SK-N-SH (cell line): ENCODE data around the gene EGF. TPM values are rescaled to one million over a fixed set of nuclear protein-coding genes. Genes with fewer than 3 reads are reported as not detected.
"Not testable (repeated sequence)": the region's sequence is repeated elsewhere in the genome, so short reads cannot be mapped to it uniquely, and the experiment has no call there.

Source experiments
- CTCF ChIA-PET: fragments of 300-600, 350-600 bp; formaldehyde crosslinking; extraction: SDS; loops from one replicate; lab custom pipeline; 2021; lab: Yijun Ruan, JAX
- POLR2A ChIA-PET: fragments of 350-600 bp; sonication (Branson Sonifier 250); formaldehyde crosslinking; extraction: SDS; loops from one replicate; lab custom pipeline; 2020; ENCODE audit warnings: antibody characterized with exemption, inconsistent platforms; lab: Yijun Ruan, JAX
- DNase-seq: peaks from one replicate; pipeline ENCODE4 v3.0.0; 2012
- H2AFZ ChIP-seq: fragments of 200-600 bp; sonication (generic); 2 replicates; pipeline ENCODE4 v1.8.1; 2016; ENCODE audit warnings: antibody characterized with exemption, mild to moderate bottlenecking, low read depth
- H3F3A ChIP-seq: fragments of 200-600 bp; sonication (generic); replicated peaks from 2 replicates; pipeline ENCODE3; 2016; ENCODE audit warnings: antibody characterized with exemption, mild to moderate bottlenecking; ENCODE audit not compliant: insufficient read depth
- H3K27ac ChIP-seq, 2 experiments: fragments of 200-500 bp in 1 of 2; fragments of 200-600 bp in 1 of 2; sonication (Bioruptor generic) in 1 of 2; sonication (generic), shearing (Covaris generic) in 1 of 2; 2 replicates each; pipeline versions ENCODE4 v1.5.1 to v1.6.1; 2014 to 2016; ENCODE audit warnings: low read depth in 2 of 2, inconsistent platforms in 1 of 2, low read length in 1 of 2, mild to moderate bottlenecking in 1 of 2, mixed read lengths in 1 of 2
- H3K27me3 ChIP-seq: fragments of 200-600 bp; sonication (generic), shearing (Covaris generic); 2 replicates; pipeline ENCODE4 v1.6.1; 2016; ENCODE audit warnings: mixed run types; ENCODE audit not compliant: insufficient read depth
- H3K36me3 ChIP-seq, 2 experiments: fragments of 200-500 bp in 1 of 2; fragments of 200-600 bp in 1 of 2; sonication (Bioruptor generic) in 1 of 2; sonication (generic) in 1 of 2; replicated peaks in 1 of 2; 2 replicates each; pipeline versions ENCODE3 to v1.5.1; 2014 to 2016; ENCODE audit warnings: low read length in 1 of 2, mild to moderate bottlenecking in 1 of 2; ENCODE audit not compliant: insufficient read depth in 2 of 2, control insufficient read depth in 1 of 2
- H3K4me1 ChIP-seq, 2 experiments: fragments of 200-500 bp in 1 of 2; fragments of 200-600 bp in 1 of 2; sonication (Bioruptor generic) in 1 of 2; sonication (generic), shearing (Covaris generic) in 1 of 2; 2 replicates each; pipeline versions ENCODE4 v1.5.1 to v1.6.1; 2014 to 2016; ENCODE audit warnings: low read depth in 1 of 2, low read length in 1 of 2, mixed run types in 1 of 2; ENCODE audit not compliant: insufficient read depth in 2 of 2, control insufficient read depth in 1 of 2
- H3K4me2 ChIP-seq: fragments of 200-600 bp; sonication (generic), shearing (Covaris generic); 2 replicates; pipeline ENCODE4 v1.6.1; 2017; ENCODE audit warnings: mixed run types
- H3K4me3 ChIP-seq, 2 experiments: fragments of 200-500 bp in 1 of 2; fragments of 200-600 bp in 1 of 2; sonication (Bioruptor generic) in 1 of 2; sonication (generic), shearing (Covaris generic) in 1 of 2; 2 replicates each; pipeline versions ENCODE4 v1.5.1 to v1.8.1; 2014 to 2016; ENCODE audit warnings: low read depth in 2 of 2, inconsistent platforms in 1 of 2, low read length in 1 of 2, mild to moderate bottlenecking in 1 of 2, mixed read lengths in 1 of 2, moderate library complexity in 1 of 2
- H3K79me2 ChIP-seq: fragments of 200-600 bp; sonication (generic); 2 replicates; pipeline ENCODE4 v1.8.1; 2017; ENCODE audit warnings: mild to moderate bottlenecking; ENCODE audit not compliant: insufficient read depth
- H3K9ac ChIP-seq: fragments of 200-600 bp; sonication (generic); 2 replicates; pipeline ENCODE4 v1.6.1; 2017; ENCODE audit warnings: mixed run types
- H3K9me2 ChIP-seq: fragments of 200-600 bp; sonication (generic); 2 replicates; pipeline ENCODE4 v1.6.1; 2017; ENCODE audit warnings: mixed run types
- H3K9me3 ChIP-seq: fragments of 200-600 bp; sonication (generic); 2 replicates; pipeline ENCODE4 v1.6.1; 2017; ENCODE audit warnings: mixed run types, mild to moderate bottlenecking, moderate library complexity
- H4K20me1 ChIP-seq: fragments of 200-600 bp; sonication (generic); 2 replicates; pipeline ENCODE4 v1.6.1; 2017; ENCODE audit warnings: mild to moderate bottlenecking, mixed run types; ENCODE audit not compliant: insufficient read depth
- CHD2 ChIP-seq: fragments of 150-350 bp; IDR thresholded peaks from 2 replicates; pipeline ENCODE4 v1.6.1; 2018; ENCODE audit warnings: low read length; ENCODE audit not compliant: partially characterized antibody
- MEF2A ChIP-seq: IDR thresholded peaks from 2 replicates; pipeline ENCODE4 v1.4.0; 2012; ENCODE audit warnings: low read depth, borderline replicate concordance
- MXI1 ChIP-seq: IDR thresholded peaks from 2 replicates; pipeline ENCODE4 v1.6.1; 2012; ENCODE audit warnings: mild to moderate bottlenecking, low read depth, low read length, improper control_type of control experiment
- SIN3A ChIP-seq: IDR thresholded peaks from 2 replicates; pipeline ENCODE4 v1.6.1; 2012; ENCODE audit warnings: low read depth, mild to moderate bottlenecking, low read length, moderate library complexity, borderline replicate concordance
- TEAD4 ChIP-seq: IDR thresholded peaks from 2 replicates; pipeline ENCODE4 v1.4.0; 2012; ENCODE audit warnings: mild to moderate bottlenecking, borderline replicate concordance; ENCODE audit not compliant: insufficient read depth
- USF1 ChIP-seq: IDR thresholded peaks from 2 replicates; pipeline ENCODE4 v1.4.0; 2012; ENCODE audit warnings: low read depth, borderline replicate concordance
- WGBS: methylation state at CpG from one replicate; pipeline ENCODE4 v1.1.6; 2017; ENCODE audit warnings: low lambda C conversion rate; 5-methylcytosine and 5-hydroxymethylcytosine counted together
- polyA plus RNA-seq, 3 experiments: library from polyadenylated mRNA; depleted of rRNA; stranded (reverse); fragments of >200 nt; gene quantifications; 2 replicates each; pipeline ENCODE4 v1.2.3, GENCODE V29; 2012
- TF ChIP-seq, protein P1 (sequence below): IDR thresholded peaks from 2 replicates; pipeline ENCODE4 v1.4.0; 2012; ENCODE audit warnings: low read depth

EGF gene
- polyA plus RNA-seq, 1 of the 3 experiments (the other 2 are of a cell fraction) = 0.89 TPM

- POLR2A ChIA-PET = no interaction called here
- H3K4me2 ChIP-seq = no peak overlapping the region
- DNase-seq = no peak
- no peaks in the 10 kb centered on the region for H3K4me1 ChIP-seq
- H3K79me2 ChIP-seq = no peaks in the 10 kb centered on the region
- no peaks in the 10 kb centered on the region for H3K9me2 ChIP-seq
- H3K9ac ChIP-seq = no peak overlapping the region
- no peaks in the 10 kb centered on the region for H3K9me3 ChIP-seq
- no peaks in the 10 kb centered on the region for H4K20me1 ChIP-seq
- H3K27me3 ChIP-seq = no peaks in the 10 kb centered on the region
- TF ChIP-seq MEF2A = no peak
- TF ChIP-seq, all 33 proteins: peak for 0
- Histone ChIP-seq H3K27ac (no peak overlapping the region), H3F3A (peaks cover 4% of the 10 kb centered on the region), H3K36me3 (no peaks in the 10 kb centered on the region), H3K4me3 (no peak overlapping the region), H2AFZ (no peak overlapping the region)
- CTCF ChIA-PET = no interaction called here
These were observed 18.2 kb downstream of the EGF start for GRCh38 chr4:109930872-109931271.

DNA sequence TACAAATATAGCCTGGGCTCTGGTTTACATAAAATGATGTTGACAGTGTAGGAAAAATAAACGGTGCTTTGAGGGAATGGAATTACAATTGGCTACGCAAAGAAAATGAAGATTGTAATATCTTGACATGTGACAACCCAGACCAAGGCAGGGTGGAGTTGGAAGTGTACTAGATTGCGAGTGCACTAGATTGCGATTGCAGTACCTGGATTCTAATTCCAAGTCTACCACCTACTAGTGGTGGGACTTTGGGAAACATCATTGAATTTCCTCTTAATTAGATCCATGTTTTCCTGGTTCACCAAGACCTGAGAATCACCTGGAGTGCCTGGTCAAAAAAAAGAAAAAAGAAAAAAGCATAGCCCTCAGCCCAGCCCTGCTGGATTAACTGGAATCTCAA lies 18.6 kb downstream of the EGF start:
- CTCF ChIA-PET = no interaction called here
- POLR2A ChIA-PET = no interaction called here
- Histone ChIP-seq H3K27me3 (no peaks in the 10 kb centered on the region), H3K9me3 (no peaks in the 10 kb centered on the region), H3K9ac (no peak overlapping the region), H2AFZ (no peak overlapping the region), H3K9me2 (no peaks in the 10 kb centered on the region), H3K36me3 (no peaks in the 10 kb centered on the region), H3K4me2 (no peak overlapping the region), H3K4me3 (no peak overlapping the region), H3K79me2 (no peaks in the 10 kb centered on the region), H3F3A (peaks cover 4% of the 10 kb centered on the region), H4K20me1 (no peaks in the 10 kb centered on the region), H3K27ac (no peak overlapping the region), H3K4me1 (no peaks in the 10 kb centered on the region)
- no peak for TF ChIP-seq SIN3A
- no peak for TF ChIP-seq MXI1
- no peak for TF ChIP-seq CHD2
- TF ChIP-seq, protein P1, sequence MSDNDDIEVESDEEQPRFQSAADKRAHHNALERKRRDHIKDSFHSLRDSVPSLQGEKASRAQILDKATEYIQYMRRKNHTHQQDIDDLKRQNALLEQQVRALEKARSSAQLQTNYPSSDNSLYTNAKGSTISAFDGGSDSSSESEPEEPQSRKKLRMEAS = no peak
- no peak for TF ChIP-seq TEAD4
- no peak for TF ChIP-seq USF1
- WGBS = 56% methylated on average over 4 of the region's 4 CpGs
- DNase-seq = no peak

DNA sequence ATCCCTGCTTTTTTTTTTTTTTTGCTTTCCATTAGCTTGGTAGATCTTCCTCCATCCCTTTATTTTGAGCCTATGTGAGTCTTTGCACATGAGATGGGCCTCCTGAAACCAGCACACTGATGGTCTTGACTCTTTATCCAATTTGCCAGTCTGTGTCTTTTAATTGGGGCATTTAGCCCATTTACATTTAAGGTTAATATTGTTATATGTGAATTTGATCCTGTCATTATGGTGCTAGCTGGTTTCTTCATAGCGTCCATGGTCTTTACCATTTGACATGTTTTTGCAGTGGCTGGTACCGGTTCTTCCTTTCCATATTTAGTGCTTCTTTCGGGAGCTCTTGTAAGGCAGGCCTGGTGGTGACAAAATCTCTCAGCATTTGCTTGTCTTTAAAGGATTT lies 24.7 kb downstream of the EGF start:
- H3K27ac ChIP-seq, H3K9me2 ChIP-seq, H3K4me2 ChIP-seq, H3K36me3 ChIP-seq, H3K79me2 ChIP-seq, CTCF ChIA-PET, H4K20me1 ChIP-seq, H3K4me3 ChIP-seq, DNase-seq, H2AFZ ChIP-seq, H3K4me1 ChIP-seq, H3F3A ChIP-seq, H3K27me3 ChIP-seq, H3K9ac ChIP-seq, POLR2A ChIA-PET, H3K9me3 ChIP-seq: not testable (repeated sequence)
- WGBS = 16% methylated on average over 3 of the region's 3 CpGs
